ENCODE measurements around the gene PARK7.

- peak in 3 of 5 experiments; percentile 25 to 38 (median 35) for TF ChIP-seq CTCF (IDR thresholded peaks at IDR 0.05)
- TF ChIP-seq POLR2A (IDR thresholded peaks at IDR 0.05), result no peak
Measured at GRCh38 chr1:7942214-7942921, 19.1 kb upstream of the PARK7 start.
